ENCODE results near the gene CDK6.
A peak's percentile ranks its signal among the peaks of the same experiment; 100 is the strongest.

Gene CDK6

GRCh38 chr7:92708111-92709042 is 128.0 kb downstream of the CDK6 start:
- DNase-seq (ENCODE audit: low read depth) = no peak

GRCh38 chr7:92707435-92707834 is 128.9 kb downstream of the CDK6 start:
- no peak for DNase-seq (ENCODE audit: low read depth)

DNA sequence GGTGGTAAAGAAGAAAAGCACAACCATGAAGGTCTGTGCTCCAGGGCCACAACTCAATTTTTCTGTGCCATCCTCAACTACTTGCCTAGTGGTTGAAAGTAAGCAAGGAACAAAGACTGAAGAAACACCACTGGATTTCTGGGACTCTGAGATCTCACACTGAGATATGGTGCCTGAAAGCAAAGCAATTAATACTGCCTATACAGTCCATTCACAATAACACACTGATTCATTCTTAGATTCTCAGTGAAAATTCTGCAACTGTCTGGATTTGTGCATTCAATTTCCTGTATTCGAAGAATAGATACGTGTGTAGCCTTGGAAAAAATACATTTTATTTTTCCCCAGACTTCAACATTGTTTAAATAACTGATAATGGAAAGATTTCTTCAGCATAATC is 129.8 kb downstream of the CDK6 start:
- DNase-seq (ENCODE audit: low read depth) = no peak

DNA sequence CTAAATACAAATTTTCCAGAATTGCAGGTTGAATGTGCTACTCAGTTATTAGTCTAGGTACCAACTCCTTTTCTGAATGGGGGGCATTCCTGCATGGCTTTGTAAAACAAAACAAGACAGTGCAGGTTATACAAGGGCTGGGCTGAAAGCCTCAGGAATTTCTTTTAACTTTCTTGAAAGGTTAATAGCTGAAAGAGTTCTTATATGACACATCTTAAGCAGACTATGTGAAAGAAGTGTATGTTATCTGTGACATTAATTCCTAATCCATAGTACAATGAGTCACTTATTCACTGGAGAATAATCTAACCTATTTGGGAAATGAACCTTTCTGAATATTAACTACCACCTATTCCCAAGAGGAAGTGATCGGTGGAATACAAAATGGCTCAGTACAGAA is 130.5 kb downstream of the CDK6 start:
- DNase-seq (ENCODE audit: low read depth) = no peak

- no peak for DNase-seq (ENCODE audit: low read depth)
Measured at GRCh38 chr7:92704858-92705257, 131.5 kb downstream of the CDK6 start.

DNA sequence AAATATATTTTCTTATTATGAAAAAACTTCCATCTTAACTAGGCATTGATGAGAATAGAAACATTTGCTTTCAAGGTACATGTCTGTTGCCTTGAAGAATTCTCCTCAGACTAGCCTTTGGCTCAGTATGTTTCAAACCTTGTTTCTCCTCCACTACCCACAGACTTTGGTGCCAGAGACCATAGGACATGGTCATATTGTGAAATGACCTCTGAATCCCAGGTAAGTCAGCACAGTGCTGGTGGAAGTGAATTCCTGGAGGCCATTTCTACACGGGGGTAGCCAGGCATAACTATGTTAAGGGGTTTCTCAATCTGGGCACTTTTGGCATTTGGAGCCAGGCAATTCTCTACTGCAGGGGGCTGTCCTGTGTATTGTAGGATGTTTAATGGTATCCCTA is 133.8 kb downstream of the CDK6 start:
- DNase-seq (ENCODE audit: low read depth) = no peak

GRCh38 chr7:92699966-92700514 is 136.3 kb downstream of the CDK6 start:
- DNase-seq (ENCODE audit: low read depth) = no peak

DNA sequence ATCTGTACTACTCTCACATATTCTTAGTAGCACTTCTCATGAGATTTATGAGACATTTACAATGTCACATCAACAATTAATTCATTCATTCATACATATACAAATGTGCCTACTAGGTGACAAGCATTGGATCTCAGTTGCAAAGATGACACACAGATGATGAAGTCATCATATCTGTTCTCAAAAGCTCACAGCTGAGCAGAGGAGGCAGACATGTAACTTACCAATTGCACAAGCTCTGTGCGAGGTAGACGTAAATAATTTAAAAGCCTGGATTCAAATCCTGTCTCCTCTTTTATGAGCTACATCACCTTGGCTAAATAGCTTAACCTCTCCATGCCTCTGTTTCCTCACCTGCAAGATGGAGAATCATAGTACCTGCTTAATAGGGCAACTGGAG is 136.8 kb downstream of the CDK6 start:
- DNase-seq (ENCODE audit: low read depth) = peak; percentile 44

DNA sequence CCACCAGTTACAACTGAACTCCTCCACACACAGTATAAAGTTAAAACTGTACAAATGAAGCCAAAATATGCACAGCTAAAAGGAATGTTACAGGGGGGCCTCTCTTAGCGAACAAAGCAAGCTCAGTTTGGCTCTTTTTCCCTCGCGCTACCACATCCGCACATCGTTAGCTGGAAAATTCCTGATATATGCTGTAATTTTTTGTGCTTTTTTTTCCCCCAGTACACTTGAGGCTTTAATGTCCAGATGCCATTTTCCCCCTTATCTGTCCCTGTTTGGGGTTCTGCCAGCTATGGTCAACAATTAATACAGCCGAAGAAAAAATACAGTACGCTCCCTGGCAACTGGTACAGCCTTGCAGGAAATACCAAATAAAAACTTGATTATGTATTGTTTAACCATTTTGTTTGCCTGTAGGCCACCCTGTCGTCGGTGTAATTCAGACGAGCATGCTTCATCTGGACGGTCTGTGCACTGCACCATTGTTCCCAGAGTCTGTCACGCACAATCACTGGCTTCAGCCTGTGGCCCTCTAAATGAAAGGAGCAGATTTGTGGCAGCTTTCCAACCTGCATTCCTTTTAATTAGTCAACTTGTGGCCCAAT is 138.0 kb downstream of the CDK6 start:
- DNase-seq (ENCODE audit: low read depth) = peak; percentile 98

DNA sequence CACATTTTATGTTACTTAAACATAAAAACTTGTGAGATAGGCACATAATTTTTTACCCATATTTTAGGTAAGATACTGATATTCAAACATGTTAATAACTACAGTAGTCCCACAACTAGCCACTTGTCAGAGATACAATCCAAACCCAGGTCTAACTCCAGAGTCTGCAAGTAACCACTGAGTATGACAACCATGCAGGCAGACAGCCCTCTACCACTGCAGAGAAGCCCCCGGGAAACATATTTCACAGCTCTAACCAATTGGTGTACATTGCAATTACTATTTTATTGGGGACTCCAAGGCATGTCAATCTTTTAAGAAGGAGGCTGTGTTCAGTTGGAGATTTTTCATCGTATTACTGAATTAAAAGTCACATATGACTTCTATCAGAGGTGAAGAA is 139.0 kb downstream of the CDK6 start:
- no peak for DNase-seq (ENCODE audit: low read depth)

DNA sequence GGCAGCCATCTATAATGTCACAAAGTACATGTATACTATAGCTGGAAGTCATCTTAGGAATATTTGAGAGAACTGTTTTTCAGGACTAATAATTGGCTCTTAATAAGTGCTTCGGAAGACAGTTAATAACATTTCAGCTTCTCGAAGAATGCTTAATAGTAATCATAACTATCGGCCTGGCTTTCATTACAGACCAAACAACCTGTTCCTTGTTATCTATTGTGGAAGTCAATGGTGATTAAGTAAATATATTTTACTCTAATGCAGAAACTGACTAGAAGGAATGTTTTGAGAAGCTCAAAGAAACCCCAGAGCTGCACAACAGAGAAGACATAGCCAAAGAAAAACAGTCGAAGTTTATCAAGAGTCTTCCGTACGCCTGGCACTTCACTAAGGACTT is 139.4 kb downstream of the CDK6 start:
- no peak for DNase-seq (ENCODE audit: low read depth)

- no peak for DNase-seq (ENCODE audit: low read depth)
Measured at GRCh38 chr7:92696584-92696983, 139.8 kb downstream of the CDK6 start.

GRCh38 chr7:92695308-92696261 is 140.8 kb downstream of the CDK6 start:
- DNase-seq (ENCODE audit: low read depth) = peak; percentile 93

DNA sequence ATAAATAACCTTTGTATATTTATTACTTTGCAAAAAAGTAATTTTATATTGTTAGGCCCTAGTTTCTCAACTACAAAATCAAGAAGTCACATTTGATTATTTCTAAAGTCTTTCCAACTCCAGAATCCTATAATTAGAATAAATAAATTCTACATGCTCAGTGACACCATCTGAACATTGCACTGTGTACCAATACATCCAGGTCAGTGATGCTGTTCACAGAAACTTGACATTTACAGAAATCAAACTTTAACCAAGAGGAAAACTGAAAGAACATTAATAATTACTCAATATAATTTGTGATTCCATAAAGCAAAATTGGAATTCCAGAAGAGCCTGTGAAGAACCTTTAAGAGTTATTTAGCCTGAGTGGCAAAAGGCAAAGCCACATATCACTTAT is 142.2 kb downstream of the CDK6 start:
- DNase-seq (ENCODE audit: low read depth) = no peak

DNA sequence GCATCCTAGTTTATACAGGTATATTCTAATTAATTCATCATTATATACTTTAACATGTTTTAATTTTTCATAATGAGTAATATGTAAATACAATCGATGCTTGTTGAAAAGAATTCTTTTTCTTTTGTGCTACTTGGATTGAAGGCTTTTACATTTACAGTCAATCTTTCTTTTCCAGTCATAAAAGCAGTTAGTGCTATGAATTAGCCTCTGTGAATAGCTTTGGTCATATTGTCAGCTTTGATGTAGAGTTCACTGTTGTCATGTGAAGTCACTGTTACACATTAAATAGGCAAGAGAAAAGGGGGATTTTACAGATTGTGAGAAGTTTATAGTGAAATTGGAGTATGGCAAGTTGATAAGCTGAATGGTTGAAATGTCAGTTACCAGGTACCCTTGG is 142.9 kb downstream of the CDK6 start:
- DNase-seq (ENCODE audit: low read depth) = no peak

- DNase-seq (ENCODE audit: low read depth) = peak; percentile 72
Measured at GRCh38 chr7:92691578-92691977, 144.8 kb downstream of the CDK6 start.

DNA sequence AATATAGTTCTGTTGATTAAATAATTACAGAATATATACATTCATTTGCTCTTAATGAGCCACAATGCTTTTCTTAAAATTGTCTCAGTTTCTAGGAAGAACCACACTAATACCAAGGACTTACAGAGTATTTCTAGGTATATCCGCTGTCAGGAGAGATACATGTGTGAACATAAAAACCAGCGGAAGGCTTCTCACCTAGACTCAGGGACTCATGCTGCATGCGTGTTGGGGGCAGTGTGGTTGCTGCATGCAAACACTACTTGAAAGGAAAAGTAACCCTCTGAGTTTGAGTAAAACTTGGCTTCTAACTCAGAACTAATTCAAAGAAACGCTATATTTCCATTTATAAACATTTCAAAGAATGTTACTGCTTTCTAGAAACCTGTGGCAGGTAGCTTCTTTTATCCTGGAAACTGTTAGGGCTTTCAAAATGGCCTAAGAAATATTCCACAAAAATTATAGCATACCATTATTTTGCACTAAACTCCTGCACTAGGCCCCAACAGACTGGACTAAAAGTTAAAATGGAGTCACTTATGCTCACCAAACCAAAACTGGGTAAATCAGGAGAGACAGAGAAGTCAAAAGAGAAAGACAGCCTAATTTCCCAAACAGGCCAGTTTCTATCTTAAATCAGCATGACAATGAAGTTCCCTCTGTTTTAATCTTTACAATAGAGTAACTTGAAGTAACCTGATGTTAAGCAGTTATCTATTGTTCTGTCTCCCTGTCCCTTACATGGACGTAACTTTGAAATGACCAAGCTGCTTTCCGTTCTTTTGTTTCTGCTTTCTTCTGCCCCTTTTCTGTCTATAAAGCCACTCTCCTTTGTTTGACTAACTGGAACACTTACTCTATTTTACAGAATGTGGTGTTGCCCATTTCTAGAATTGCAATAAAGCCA is 151.0 kb downstream of the CDK6 start:
- no peak for DNase-seq (ENCODE audit: low read depth)

DNA sequence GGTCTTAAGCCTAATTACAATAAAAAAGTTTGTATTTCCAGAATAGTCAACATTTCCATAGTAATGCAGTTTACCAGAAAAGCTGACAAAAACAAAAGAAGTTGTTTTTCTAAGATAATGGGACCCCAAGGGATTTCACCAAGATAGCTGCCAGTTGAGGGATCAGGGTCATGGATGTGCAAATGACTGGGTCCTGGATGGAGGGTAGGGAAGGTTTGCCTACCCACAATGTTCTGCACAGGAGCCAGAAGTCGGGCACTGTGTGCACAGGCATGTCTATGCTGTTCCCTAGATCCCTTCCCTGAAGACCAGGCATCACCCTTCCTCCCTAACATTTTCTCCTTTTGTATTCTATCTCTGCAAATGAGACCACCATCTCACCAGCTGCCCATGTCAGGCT is 152.1 kb downstream of the CDK6 start:
- DNase-seq (ENCODE audit: low read depth) = no peak

GRCh38 chr7:92682903-92683539 is 153.4 kb downstream of the CDK6 start:
- peak; percentile 61 for DNase-seq (ENCODE audit: low read depth)

GRCh38 chr7:92682330-92682729 is 154.0 kb downstream of the CDK6 start:
- no peak for DNase-seq (ENCODE audit: low read depth)

DNA sequence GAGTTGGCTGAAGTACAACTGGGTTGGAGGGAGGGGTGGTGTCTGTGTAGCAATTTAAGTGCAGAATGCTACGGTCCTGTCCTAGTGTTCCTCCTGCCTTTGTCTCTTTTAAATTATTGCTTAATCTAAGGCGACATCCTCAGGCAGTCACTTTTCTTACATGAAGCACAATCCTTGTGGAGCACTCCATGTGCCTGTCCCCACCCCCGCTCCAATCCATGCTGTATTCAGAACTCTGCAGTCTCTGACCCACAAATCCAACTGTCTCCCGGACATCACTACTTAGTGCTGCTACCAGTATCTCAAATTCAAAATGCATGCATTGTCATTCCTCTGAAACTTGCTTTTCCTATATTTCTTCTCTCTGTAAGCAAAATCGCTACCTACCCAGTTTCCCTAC is 154.7 kb downstream of the CDK6 start:
- no peak for DNase-seq (ENCODE audit: low read depth)
